D721Med (cell line): ENCODE data around the gene LPO.

Experiments
- DNase-seq: peaks from one replicate; pipeline ENCODE4 v3.0.0; 2011; ENCODE audit warnings: low spot score; ENCODE audit not compliant: insufficient read length
- FAIRE-seq: peaks from 2 replicates; lab custom pipeline; 2011; peaks lifted over from hg19 to GRCh38; lab: Jason Lieb, UNC
- TF ChIP-seq, protein P1 (sequence below): IDR thresholded peaks from 2 replicates; pipeline ENCODE4 v1.5.1; 2012; ENCODE audit warnings: mild to moderate bottlenecking, control low read depth; ENCODE audit not compliant: insufficient read depth; ENCODE audit errors: missing control alignments

The LPO gene

GRCh38 chr17:58312829-58313228 is 74.4 kb downstream of the LPO start:
- TF ChIP-seq, protein P1, sequence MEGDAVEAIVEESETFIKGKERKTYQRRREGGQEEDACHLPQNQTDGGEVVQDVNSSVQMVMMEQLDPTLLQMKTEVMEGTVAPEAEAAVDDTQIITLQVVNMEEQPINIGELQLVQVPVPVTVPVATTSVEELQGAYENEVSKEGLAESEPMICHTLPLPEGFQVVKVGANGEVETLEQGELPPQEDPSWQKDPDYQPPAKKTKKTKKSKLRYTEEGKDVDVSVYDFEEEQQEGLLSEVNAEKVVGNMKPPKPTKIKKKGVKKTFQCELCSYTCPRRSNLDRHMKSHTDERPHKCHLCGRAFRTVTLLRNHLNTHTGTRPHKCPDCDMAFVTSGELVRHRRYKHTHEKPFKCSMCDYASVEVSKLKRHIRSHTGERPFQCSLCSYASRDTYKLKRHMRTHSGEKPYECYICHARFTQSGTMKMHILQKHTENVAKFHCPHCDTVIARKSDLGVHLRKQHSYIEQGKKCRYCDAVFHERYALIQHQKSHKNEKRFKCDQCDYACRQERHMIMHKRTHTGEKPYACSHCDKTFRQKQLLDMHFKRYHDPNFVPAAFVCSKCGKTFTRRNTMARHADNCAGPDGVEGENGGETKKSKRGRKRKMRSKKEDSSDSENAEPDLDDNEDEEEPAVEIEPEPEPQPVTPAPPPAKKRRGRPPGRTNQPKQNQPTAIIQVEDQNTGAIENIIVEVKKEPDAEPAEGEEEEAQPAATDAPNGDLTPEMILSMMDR, result peak; percentile 21
- FAIRE-seq, result no peak
- DNase-seq, result peak; percentile 17

GRCh38 chr17:58313815-58314705 is 75.7 kb downstream of the LPO start:
- DNase-seq, result peak; percentile 70
- peak; percentile 96 for FAIRE-seq
- TF ChIP-seq, protein P1, result no peak

DNA sequence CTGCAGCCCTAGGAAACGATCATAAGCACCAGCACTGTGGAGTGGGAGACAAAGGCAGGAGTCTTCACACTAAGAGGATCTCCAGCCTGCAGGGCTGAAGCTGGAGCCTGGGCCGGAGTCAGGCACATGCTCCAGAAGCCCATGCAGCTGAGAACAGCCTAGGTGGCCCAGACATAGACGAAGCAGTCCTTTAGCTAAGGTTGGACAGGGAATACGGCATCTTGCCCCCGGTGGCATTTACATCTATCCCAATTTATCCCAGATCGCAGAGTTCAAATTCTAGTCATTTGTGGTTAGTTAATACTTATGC is 76.3 kb downstream of the LPO start:
- DNase-seq (no peak), FAIRE-seq (no peak)
- TF ChIP-seq, protein P1, result no peak

GRCh38 chr17:58315281-58315711 is 76.9 kb downstream of the LPO start:
- TF ChIP-seq, protein P1, result no peak
- FAIRE-seq (no peak), DNase-seq (no peak)

GRCh38 chr17:58315750-58316149 is 77.4 kb downstream of the LPO start:
- TF ChIP-seq, protein P1, result no peak
- DNase-seq (no peak), FAIRE-seq (no peak)

- DNase-seq, result no peak
Measured at GRCh38 chr17:58316260-58316960, 78.0 kb downstream of the LPO start.

More at GRCh38 chr17:58316260-58316960, 78.0 kb downstream of the LPO start:
- no peak for FAIRE-seq
- TF ChIP-seq, protein P1, result no peak
